ENCODE data around the gene RASSF5. TPM values are rescaled to one million over a fixed set of nuclear protein-coding genes. Genes with fewer than 3 reads are reported as not detected.

Gene RASSF5
- total and polyA plus RNA-seq, 12 donors: 0.90 to 26.0 (median 6.4) TPM

DNA sequence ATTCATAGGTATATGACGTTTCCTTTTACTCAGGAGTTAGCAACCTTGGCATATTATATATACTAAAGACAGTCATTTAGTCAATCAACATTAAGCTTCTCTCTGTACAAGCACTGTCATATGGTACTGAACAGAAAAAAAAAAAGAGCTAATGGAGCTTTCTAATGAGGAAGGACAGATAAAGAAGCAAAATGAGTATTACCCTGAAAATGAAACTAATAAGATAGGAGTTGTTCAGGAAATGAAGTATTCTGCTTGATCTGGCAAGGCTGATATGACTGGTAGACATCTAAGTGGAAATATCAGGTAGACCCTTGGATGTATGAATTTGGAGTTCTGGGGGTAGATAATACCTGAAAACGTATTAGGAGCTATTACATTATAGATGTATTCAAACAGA is 41.4 kb upstream of the RASSF5 start:
- WGBS, 2 donors: 78 to 81% methylated on average over 2 of the region's 2 CpGs
- TF ChIP-seq, protein P1, sequence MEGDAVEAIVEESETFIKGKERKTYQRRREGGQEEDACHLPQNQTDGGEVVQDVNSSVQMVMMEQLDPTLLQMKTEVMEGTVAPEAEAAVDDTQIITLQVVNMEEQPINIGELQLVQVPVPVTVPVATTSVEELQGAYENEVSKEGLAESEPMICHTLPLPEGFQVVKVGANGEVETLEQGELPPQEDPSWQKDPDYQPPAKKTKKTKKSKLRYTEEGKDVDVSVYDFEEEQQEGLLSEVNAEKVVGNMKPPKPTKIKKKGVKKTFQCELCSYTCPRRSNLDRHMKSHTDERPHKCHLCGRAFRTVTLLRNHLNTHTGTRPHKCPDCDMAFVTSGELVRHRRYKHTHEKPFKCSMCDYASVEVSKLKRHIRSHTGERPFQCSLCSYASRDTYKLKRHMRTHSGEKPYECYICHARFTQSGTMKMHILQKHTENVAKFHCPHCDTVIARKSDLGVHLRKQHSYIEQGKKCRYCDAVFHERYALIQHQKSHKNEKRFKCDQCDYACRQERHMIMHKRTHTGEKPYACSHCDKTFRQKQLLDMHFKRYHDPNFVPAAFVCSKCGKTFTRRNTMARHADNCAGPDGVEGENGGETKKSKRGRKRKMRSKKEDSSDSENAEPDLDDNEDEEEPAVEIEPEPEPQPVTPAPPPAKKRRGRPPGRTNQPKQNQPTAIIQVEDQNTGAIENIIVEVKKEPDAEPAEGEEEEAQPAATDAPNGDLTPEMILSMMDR (IDR thresholded peaks at IDR 0.05): no peak
- no peak for ATAC-seq
- Histone ChIP-seq H3K27me3 (peaks cover 0 to 27% (median 0%) of the 10 kb centered on the region in 7 donors), H3K36me3 (peaks cover 0 to 17% (median 0%) of the 10 kb centered on the region in 9 donors), H3K4me1 (peaks cover 4 to 73% (median 28%) of the 10 kb centered on the region in 9 donors), H3K9me3 (no peaks in the 10 kb centered on the region), H3K4me3 (no peak overlapping the region), H3K27ac (peak overlapping the region in 1 of 10 donors; percentile 12)
- DNase-seq: no peak
- intact Hi-C loops (cut with DNase I): no loop called here

DNA sequence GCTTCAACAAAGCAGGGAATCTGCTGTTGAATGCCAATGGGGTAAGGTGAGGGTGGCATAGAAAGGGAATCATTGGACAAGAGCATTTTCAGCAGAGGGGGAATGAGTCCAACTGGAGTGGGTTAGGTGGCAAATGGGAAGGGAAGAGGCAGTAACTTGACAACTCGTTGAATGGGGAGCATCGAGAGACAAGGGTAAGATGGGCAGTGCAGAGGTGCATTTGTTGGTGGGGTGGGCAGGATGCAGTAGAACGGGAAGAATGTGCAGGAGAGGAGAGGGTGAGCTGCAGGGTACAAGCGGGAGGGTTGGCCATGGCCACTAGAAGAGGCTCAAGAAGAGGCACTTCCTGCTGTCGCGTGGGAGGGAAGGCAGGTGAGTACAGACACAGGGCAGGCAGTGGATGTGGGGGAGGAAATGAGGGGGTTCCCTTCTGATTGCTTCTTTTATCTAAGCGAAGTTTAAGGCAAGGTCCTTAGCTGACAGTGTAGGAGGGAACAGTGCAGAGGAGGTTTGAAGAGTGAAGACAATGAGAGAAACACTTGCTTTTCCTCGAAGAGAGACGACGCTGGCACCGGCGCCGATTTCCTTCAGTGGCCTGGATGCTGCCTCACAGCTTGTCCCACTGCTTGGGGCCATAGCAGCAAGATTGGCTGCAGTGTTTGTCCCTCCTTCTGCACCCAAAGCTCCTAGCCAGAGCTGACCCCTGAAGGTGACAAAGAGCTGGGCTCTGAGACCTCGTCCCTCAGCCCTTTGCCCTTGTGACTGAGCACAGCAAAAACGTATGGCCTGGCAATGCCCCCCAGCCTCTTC is 40.3 kb upstream of the RASSF5 start:
- Histone ChIP-seq H3K4me3 (no peak overlapping the region), H3K4me1 (peaks cover 4 to 78% (median 26%) of the 10 kb centered on the region in 9 donors), H3K27me3 (peaks cover 0 to 27% (median 0%) of the 10 kb centered on the region in 7 donors), H3K27ac (peak overlapping the region in 1 of 10 donors; percentile 23), H3K36me3 (peaks cover 0 to 10% (median 0%) of the 10 kb centered on the region in 9 donors), H3K9me3 (no peaks in the 10 kb centered on the region)
- ATAC-seq (no peak), DNase-seq (no peak)
- 40 to 55% methylated on average over 15 of the region's 15 CpGs for WGBS, 2 donors
- TF ChIP-seq, protein P1 (IDR thresholded peaks at IDR 0.05): no peak
- intact Hi-C loops (cut with DNase I): no loop called here

DNA sequence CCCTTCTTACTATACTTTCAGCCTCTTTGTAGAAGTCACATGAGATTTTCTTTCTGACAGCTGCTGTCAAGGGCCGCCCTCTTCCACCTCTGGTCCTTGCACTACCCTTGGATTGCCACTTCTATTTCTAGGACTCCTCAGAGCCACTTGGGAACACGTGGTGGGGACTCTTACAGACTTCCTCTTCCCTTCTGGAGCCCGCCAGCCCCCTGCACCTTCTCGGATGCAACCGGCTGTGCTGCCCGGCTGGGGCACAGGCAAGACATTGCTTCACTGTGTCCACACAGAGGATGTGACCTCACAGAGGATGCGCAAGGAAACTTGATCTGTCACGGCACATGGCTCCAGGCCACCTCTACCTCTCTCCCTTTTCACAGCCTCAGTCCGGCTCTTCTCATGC is 39.4 kb upstream of the RASSF5 start:
- DNase-seq: peak in 1 of 2 donors; percentile 20
- peak in 4 of 8 donors; percentile 35 to 45 (median 40) for ATAC-seq
- intact Hi-C loops (cut with DNase I): no loop called here
- peaks cover 0 to 27% (median 0%) of the 10 kb centered on the region in 7 donors for H3K27me3 ChIP-seq
- H3K4me1 ChIP-seq: peaks cover 4 to 86% (median 26%) of the 10 kb centered on the region in 9 donors
- no peak overlapping the region for H3K4me3 ChIP-seq
- peaks cover 0 to 10% (median 0%) of the 10 kb centered on the region in 9 donors for H3K36me3 ChIP-seq
- peak overlapping the region in 1 of 10 donors; percentile 37 for H3K27ac ChIP-seq
- no peaks in the 10 kb centered on the region for H3K9me3 ChIP-seq
- WGBS, 2 donors: 42 to 44% methylated on average over 9 of the region's 9 CpGs
- TF ChIP-seq, protein P1 (IDR thresholded peaks at IDR 0.05): no peak

- Histone ChIP-seq H3K4me3 (no peak overlapping the region), H3K36me3 (peaks cover 0 to 14% (median 0%) of the 10 kb centered on the region in 9 donors), H3K9me3 (no peaks in the 10 kb centered on the region), H3K4me1 (peaks cover 4 to 91% (median 26%) of the 10 kb centered on the region in 9 donors), H3K27me3 (peaks cover 0 to 27% (median 0%) of the 10 kb centered on the region in 7 donors), H3K27ac (peak overlapping the region in 1 of 10 donors; percentile 37)
- no peak for DNase-seq
- 79 to 82% methylated on average over 3 of the region's 3 CpGs for WGBS, 2 donors
- intact Hi-C loops (cut with DNase I): no loop called here
- TF ChIP-seq, protein P1 (IDR thresholded peaks at IDR 0.05): no peak
- ATAC-seq: no peak
Measured at GRCh38 chr1:206468571-206468970, 38.8 kb upstream of the RASSF5 start.

Measured in heart right ventricle (tissue), 16 donors.